ENCODE measurements around the gene UBR2.
"Not testable (repeated sequence)": the region's sequence is repeated elsewhere in the genome, so short reads cannot be mapped to it uniquely, and the experiment has no call there.

UBR2 gene

GRCh38 chr6:42555477-42556457 lies 8.1 kb upstream of the UBR2 start:
- no peak for DNase-seq

- no peak for DNase-seq
Measured at GRCh38 chr6:42556462-42556861, 7.4 kb upstream of the UBR2 start.

DNA sequence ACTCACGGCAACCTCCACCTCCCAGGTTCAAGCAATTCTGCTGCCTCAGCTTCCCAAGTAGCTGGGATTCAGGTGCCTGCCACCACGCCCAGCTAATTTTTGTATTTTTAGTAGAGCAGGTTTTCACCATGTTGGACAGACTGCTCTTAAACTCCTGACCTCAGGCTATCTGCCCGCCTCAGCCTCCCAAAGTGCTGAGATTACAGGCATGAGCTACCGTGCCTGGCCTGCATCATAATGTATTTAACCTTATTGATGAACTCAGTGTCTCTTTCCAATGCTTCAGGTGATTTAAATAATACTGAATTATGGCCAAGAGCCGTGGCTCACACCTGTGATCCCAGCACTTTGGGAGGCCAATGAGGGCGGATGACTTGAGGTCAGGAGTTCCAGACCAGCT lies 4.6 kb upstream of the UBR2 start:
- not testable (repeated sequence) for DNase-seq

- DNase-seq, result no peak
Measured at GRCh38 chr6:42561986-42562385, 1.8 kb upstream of the UBR2 start.

DNA sequence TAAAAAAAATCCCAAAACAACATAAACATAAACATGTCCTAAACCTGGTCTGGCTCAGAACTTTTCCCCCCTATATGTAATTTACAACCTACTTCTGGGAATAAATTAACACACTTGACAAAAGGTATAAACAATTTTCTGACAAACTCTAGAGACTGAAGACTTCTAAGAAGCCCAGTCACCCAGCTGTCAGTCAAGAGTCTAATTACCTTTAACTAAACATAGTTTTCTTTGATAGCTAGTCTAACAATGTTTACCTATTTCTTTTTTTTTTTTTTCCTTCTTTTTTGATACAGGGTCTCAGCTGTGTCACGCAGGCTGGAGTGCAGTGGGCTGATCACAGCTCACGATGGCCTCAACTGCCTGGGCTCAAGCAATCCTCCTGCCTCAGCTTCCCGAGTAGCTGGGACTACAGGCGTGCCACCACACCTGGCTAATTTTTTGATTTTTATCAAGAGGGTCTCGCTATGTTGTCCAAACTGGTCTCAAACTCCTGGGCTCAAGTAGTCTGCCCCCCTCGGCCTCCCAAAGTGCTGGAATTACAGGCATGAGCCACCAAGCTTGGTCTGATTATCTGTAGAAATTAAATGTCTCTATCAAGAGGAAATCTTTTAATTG lies 932 bp upstream of the UBR2 start:
- DNase-seq, result no peak

DNA sequence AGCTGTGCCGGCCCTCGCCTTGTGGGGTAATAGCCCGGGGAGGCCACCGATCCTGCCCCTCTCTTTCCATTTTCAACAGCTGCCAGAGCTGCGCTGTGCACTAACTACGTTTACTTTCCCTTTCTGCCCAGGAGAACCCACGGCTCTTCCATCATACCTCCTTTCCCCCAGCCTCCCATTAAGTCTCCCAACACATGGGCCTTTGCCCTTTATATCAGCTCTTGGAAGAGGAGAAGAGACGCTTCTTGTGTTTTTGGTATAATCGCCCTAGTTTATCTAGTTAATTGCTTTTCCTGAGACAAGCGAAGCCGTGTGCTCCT lies 637 bp downstream of the UBR2 start:
- no peak for DNase-seq

DNA sequence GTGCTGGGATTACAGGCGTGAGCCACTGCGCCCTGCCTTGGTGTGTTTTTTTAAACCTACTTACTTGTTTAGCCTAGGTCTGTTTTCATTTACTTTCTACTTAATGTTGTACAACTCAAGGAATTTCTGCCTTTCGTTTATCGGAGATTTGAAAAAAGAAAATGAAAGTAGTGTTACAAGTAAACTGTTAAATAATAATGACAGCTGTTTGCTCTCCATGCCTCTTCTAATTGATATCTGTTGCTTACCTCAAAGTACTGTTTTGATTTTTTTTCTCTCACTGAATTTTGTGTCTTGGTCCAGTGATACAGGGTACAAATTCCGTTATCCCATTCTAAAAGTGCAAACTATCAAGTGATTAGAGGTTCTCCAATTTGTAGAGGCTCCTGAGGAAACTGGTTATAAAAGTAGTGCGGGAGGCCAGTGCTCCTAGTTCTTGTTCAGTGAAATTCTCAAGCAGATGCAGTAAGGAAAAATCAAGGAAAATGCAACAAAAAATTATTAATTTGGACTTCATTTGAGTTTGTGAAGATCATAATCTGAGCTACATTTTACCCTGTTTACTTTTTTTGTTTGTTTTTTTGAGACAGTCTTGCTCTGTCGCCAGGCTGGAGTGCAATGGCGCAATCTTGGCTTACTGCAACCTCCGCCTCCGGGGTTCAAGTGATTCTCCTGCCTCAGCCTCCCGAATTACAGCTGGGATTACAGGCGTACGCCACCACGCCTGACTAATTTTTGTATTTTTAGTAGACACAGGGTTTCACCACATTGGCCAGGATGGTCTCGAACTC lies 2.2 kb downstream of the UBR2 start:
- no peak for DNase-seq

GRCh38 chr6:42566614-42567208 lies 2.9 kb downstream of the UBR2 start:
- no peak for DNase-seq

DNA sequence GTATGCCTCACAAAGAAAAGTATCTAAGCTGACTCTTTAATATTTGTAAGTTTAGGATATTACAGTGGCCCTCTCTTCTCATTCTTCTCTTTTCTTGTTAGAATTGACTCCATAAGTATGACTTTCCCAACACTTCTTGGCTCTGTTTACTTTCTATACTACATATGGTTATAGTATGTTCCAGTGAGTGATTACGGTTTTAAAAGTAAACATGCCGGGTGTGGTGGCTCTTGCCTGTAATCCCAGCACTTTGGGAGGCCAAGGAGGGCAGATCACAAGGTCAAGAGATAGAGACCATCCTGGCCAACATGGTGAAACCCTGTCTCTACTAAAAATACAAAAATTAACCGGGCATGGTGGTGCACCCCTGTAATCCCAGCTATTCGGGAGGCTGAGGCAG lies 3.4 kb downstream of the UBR2 start:
- DNase-seq, result not testable (repeated sequence)

- no peak for DNase-seq
Measured at GRCh38 chr6:42569102-42570028, 5.5 kb downstream of the UBR2 start.

DNA sequence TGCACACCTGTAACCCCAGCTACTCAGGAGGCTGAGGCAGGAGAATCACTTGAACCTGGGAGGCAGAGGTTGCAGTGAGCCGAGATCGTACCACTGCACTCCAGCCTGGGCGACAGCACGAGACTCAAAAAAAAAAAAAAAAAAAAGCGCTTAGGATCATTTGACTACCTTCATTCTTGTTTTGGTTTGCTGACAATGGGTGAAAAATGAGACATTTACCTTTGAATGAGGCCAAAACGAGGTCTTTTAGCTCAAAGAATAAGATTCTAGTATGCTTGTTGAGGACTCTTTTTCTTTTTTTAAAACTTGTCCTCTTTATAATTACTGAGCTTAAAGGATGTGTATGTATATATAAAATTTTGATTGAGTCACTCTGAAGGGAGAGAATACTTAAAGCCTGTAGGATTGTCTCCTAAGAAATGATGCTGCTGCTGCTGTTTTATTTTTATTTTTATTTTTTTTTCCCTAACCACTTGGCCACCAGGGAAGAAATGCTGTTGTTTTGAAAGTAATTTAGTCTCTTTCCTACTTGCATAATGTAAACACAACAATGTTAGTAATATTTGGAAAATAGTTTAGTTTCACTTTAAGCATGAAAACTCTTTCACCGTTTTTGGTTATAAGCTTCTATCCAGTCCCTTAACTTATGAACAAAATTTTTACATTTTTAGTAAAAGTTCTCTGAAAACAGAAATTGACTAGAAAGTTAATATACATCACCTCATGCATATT lies 7.9 kb downstream of the UBR2 start:
- no peak for DNase-seq

- DNase-seq, result no peak
Measured at GRCh38 chr6:42572523-42572922, 8.7 kb downstream of the UBR2 start.

- not testable (repeated sequence) for DNase-seq
Measured at GRCh38 chr6:42576538-42576937, 12.7 kb downstream of the UBR2 start.

- DNase-seq, result no peak
Measured at GRCh38 chr6:42598300-42598699, 34.5 kb downstream of the UBR2 start.

GRCh38 chr6:42599558-42599957 lies 35.7 kb downstream of the UBR2 start:
- DNase-seq, result no peak

DNA sequence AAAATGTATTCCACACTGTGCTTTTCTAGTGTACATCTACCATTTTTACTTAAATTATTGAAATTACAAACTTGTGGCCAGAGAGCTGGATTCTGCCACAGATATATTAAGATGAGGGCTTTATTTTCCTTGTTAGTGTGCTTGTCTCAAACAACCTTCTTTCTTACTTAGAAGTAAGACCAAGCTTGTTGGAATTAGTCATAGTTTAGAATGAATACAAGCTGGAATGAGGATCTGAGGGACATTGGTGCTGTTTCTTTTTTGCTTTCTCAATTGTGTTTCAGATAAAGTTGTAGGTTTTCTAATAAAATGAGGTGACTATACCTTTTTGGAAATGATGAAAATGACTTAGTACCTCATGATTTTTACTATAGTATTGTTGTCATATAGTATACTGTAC lies 40.3 kb downstream of the UBR2 start:
- no peak for DNase-seq

GRCh38 chr6:42604699-42605098 lies 40.9 kb downstream of the UBR2 start:
- not testable (repeated sequence) for DNase-seq

GRCh38 chr6:42610416-42610815 lies 46.6 kb downstream of the UBR2 start:
- no peak for DNase-seq

GRCh38 chr6:42615518-42615917 lies 51.7 kb downstream of the UBR2 start:
- no peak for DNase-seq

DNA sequence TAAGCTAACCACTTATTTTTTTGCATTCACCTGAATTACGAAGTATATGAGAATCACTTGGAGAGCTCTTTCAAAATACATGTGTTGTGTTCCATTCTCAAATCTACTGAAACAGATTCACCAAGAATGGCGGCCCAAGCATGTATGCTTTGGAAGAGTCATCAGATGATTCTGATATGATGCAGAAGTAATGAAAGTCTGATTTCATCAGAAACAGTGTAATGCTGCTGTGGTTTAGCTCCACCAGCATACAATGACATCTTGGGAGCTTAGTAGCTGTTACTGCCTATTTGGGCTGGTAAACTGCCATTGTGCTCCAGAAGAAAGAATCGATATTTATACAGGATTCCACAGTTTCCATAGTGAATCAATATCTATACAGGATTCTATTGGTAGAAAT lies 52.9 kb downstream of the UBR2 start:
- DNase-seq, result no peak

GRCh38 chr6:42618105-42618504 lies 54.3 kb downstream of the UBR2 start:
- no peak for DNase-seq

Data from GOT3 (cell line).